ENCODE results near the gene LPCAT1.

LPCAT1 gene

DNA sequence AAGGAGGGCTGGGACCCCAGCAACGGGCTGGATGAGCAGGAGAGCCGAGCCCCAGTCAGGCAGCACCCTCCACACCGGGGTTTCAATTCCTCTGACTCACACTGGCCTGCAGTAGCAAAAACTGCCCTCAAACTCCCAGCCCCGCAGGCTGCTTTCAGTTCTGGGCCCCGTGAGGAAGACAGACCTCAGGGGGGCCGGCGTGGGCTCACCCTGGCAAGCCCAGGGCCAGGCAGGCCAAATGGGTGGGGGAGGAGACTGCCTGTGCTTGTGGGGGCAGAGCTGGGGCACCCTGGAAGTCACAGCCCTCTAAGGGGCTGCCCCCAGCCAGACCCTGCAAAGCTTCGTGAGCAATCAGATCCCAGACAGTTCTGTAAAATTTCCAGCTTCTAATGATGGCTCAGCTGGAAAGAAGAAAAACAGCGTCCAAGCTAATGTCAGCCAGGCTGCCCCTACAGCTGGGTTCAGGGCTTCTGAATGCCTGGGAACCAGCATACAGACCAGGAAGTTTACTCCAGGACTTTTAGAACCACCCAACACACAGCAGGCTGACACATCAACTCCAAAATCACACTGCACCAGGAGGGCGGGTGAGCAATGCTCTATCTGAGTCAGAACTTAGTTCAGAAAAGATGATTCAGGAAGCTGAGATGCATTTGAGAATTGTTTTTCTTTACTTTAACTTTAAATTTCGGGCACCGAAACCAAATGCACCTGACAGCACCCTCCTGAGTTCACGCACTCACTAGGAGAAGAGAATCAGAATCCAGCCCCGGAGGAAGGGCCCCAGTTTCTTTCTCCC is 34.7 kb downstream of the LPCAT1 start:
- peak overlapping the region; percentile 99 for H3K27ac Mint-ChIP-seq
- peak overlapping the region; percentile 64 for H3K4me3 Mint-ChIP-seq
- H3K9me3 Mint-ChIP-seq: no peaks in the 10 kb centered on the region
- DNase-seq (ENCODE audit: low spot score in 2 of 2): no peak
- ATAC-seq (ENCODE audit: low read depth): peak; percentile 27
- peaks cover 23% of the 10 kb centered on the region for H3K36me3 Mint-ChIP-seq
- no peaks in the 10 kb centered on the region for H3K27me3 Mint-ChIP-seq
- peaks cover 70% of the 10 kb centered on the region for H3K4me1 Mint-ChIP-seq

DNA sequence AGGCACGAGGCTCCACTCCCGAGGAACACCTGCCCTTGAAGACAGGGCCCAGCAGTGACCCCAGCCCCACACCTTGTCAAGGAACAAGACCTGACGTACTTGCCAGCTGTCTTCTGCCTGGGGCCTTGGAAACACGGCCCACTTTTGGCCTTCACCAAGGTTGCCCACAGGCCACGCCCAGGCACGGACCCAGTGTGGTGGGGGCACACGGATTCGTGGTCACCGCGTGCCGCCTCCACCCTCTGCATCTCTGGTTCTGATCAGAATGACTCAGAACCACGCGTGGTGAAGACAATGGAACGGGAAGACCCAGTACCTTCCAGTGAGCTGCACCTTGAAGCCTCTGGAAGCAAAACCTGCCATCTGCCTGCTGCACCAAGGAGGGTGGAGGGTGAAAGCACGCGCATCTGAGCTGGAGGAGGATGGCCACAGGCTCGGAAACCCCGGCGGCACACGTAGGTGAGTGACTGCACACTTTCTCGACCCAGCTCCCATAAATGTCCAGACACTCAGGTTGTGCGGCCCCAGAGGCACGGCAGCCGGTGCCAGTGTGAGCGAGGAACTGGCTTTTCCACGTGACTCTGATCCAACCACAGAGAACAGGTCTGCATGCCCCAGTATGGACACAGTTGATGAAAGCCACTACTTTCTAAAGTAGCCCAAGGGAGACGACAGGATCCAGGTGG is 36.5 kb downstream of the LPCAT1 start:
- H3K27me3 Mint-ChIP-seq: no peaks in the 10 kb centered on the region
- H3K4me3 Mint-ChIP-seq: peak overlapping the region; percentile 66
- peaks cover 64% of the 10 kb centered on the region for H3K4me1 Mint-ChIP-seq
- peak overlapping the region; percentile 99 for H3K27ac Mint-ChIP-seq
- ATAC-seq (ENCODE audit: low read depth): no peak
- no peak for DNase-seq (ENCODE audit: low spot score in 2 of 2)
- H3K36me3 Mint-ChIP-seq: peaks cover 27% of the 10 kb centered on the region
- H3K9me3 Mint-ChIP-seq: no peaks in the 10 kb centered on the region

- ATAC-seq (ENCODE audit: low read depth) (no peak), DNase-seq (ENCODE audit: low spot score in 2 of 2) (no peak)
- Mint-ChIP-seq H3K4me1 (peaks cover 70% of the 10 kb centered on the region), H3K4me3 (peak overlapping the region; percentile 74), H3K27ac (peak overlapping the region; percentile 99), H3K36me3 (peaks cover 27% of the 10 kb centered on the region), H3K9me3 (no peaks in the 10 kb centered on the region), H3K27me3 (no peaks in the 10 kb centered on the region)
Observed at GRCh38 chr5:1486271-1486670, 37.5 kb downstream of the LPCAT1 start.

DNA sequence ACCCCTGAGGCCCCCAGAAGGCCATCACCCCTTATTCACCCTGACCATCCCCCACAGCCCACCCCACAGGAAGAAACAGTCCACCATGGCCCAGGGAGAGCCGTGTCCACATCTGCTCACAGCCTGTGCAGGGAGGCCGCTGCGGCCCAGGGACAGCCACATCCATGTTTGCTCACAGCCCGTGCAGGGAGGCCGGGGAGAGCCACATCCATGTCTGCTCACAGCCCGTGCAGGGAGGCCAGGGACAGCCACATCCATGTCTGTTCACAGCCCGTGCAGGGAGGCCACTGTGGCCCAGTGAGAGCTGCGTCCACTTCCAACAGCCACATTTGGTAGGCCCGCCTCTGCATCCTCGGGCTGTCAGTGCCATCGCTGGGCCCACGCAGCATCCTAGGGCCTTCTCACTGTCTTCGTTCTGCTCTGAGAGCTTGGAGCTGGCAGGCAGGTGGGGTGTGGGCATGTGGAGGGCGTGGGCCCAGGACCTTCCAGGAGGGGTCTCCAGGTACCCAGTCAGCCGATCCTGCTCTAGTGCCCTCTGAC is 38.1 kb downstream of the LPCAT1 start:
- Mint-ChIP-seq H3K4me3 (peak overlapping the region; percentile 74), H3K4me1 (peaks cover 67% of the 10 kb centered on the region)

GRCh38 chr5:1484730-1485578 is 38.8 kb downstream of the LPCAT1 start:
- peak overlapping the region; percentile 74 for H3K4me3 Mint-ChIP-seq
- H3K4me1 Mint-ChIP-seq: peaks cover 68% of the 10 kb centered on the region
- H3K27ac Mint-ChIP-seq: peak overlapping the region; percentile 99
- DNase-seq (ENCODE audit: low spot score in 2 of 2): peak; percentile 81 to 83
- ATAC-seq (ENCODE audit: low read depth): peak; percentile 79
- no peaks in the 10 kb centered on the region for H3K9me3 Mint-ChIP-seq
- peaks cover 31% of the 10 kb centered on the region for H3K36me3 Mint-ChIP-seq
- no peaks in the 10 kb centered on the region for H3K27me3 Mint-ChIP-seq

More for the DNA sequence above, 38.1 kb downstream of the LPCAT1 start:
- Mint-ChIP-seq H3K27me3 (no peaks in the 10 kb centered on the region), H3K27ac (peak overlapping the region; percentile 99), H3K36me3 (peaks cover 26% of the 10 kb centered on the region), H3K9me3 (no peaks in the 10 kb centered on the region)
- DNase-seq (ENCODE audit: low spot score in 2 of 2) (no peak), ATAC-seq (ENCODE audit: low read depth) (no peak)

DNA sequence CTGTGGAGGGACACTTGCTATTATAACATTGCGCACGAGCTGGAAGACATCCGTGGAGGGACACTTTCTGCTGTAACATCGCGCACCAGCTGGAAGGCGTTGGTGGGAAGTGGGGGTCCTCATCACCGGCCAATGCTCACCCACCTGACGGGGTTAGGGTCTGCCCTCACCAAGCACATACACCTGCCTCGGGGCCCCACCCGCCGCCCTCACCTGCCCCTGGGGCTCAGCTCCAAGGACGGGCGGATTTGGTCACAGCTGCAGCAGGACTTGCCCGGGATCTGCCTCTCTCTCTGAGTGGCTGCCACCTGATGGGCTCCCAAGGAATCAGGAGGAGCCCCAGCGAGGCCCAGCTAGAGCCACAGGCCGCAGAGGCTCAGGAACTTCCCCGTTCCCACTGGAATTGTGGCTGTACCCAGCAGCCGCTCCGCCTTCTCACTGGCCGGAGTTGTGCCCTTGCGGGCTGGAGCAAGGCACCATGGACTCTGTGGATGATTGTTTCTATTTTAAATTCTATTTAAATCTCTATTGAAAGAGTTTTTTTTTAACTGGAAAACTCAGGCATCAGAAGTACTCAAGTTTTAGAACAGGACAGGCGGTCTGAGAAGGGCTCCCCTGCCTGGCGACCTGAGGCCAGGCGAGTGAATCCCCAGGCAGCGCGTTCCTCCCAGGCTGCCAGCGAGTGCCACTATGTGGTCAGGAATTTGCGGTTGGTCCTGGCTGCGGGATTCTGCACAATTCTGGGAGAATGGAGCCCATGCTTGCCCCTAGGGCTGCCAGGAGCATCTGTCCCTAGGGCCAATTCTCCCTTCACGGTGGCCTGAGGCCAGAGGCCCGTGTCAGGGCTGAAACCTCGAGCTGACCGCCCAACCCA is 39.7 kb downstream of the LPCAT1 start:
- H3K4me1 Mint-ChIP-seq: peaks cover 63% of the 10 kb centered on the region
- H3K27me3 Mint-ChIP-seq: no peaks in the 10 kb centered on the region
- H3K4me3 Mint-ChIP-seq: peak overlapping the region; percentile 74
- DNase-seq (ENCODE audit: low spot score in 2 of 2): no peak
- H3K9me3 Mint-ChIP-seq: no peaks in the 10 kb centered on the region
- H3K27ac Mint-ChIP-seq: peak overlapping the region; percentile 99
- ATAC-seq (ENCODE audit: low read depth): no peak
- H3K36me3 Mint-ChIP-seq: peaks cover 31% of the 10 kb centered on the region

GRCh38 chr5:1483064-1483463 is 40.7 kb downstream of the LPCAT1 start:
- Mint-ChIP-seq H3K9me3 (no peaks in the 10 kb centered on the region), H3K36me3 (peaks cover 27% of the 10 kb centered on the region), H3K27ac (peak overlapping the region; percentile 96), H3K4me3 (peak overlapping the region; percentile 15), H3K27me3 (no peaks in the 10 kb centered on the region), H3K4me1 (peaks cover 56% of the 10 kb centered on the region)
- DNase-seq (ENCODE audit: low spot score in 2 of 2) (no peak), ATAC-seq (ENCODE audit: low read depth) (no peak)

DNA sequence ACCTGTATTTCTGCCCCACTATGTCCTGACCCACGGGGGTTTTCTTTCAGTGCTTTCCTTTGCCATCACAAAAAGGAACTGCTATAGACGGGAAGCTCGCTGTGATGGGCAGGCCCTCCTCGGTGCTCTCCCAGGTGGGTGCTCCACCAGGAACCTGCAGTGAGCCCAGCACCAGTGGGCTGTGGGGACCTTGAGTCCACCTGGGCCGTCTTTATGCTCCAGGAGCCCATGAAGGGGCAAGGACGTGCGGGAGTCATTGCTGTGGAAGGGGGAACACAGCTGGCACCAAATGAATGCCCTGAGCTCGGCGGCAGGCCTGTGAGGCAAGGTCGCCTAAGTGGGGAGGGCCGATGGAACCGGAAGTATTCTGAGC is 41.8 kb downstream of the LPCAT1 start:
- ATAC-seq (ENCODE audit: low read depth) (no peak), DNase-seq (ENCODE audit: low spot score in 2 of 2) (no peak)
- H3K4me3 Mint-ChIP-seq: peak overlapping the region; percentile 62
- peaks cover 48% of the 10 kb centered on the region for H3K4me1 Mint-ChIP-seq
- H3K36me3 Mint-ChIP-seq: peaks cover 22% of the 10 kb centered on the region
- peak overlapping the region; percentile 96 for H3K27ac Mint-ChIP-seq
- H3K27me3 Mint-ChIP-seq: no peaks in the 10 kb centered on the region
- no peaks in the 10 kb centered on the region for H3K9me3 Mint-ChIP-seq

GRCh38 chr5:1481266-1481958 is 42.3 kb downstream of the LPCAT1 start:
- peak overlapping the region; percentile 96 for H3K27ac Mint-ChIP-seq
- no peaks in the 10 kb centered on the region for H3K27me3 Mint-ChIP-seq
- H3K4me1 Mint-ChIP-seq: peaks cover 45% of the 10 kb centered on the region
- DNase-seq (ENCODE audit: low spot score in 2 of 2): no peak
- H3K36me3 Mint-ChIP-seq: peaks cover 25% of the 10 kb centered on the region
- H3K4me3 Mint-ChIP-seq: peak overlapping the region; percentile 62
- ATAC-seq (ENCODE audit: low read depth): no peak
- H3K9me3 Mint-ChIP-seq: no peaks in the 10 kb centered on the region

DNA sequence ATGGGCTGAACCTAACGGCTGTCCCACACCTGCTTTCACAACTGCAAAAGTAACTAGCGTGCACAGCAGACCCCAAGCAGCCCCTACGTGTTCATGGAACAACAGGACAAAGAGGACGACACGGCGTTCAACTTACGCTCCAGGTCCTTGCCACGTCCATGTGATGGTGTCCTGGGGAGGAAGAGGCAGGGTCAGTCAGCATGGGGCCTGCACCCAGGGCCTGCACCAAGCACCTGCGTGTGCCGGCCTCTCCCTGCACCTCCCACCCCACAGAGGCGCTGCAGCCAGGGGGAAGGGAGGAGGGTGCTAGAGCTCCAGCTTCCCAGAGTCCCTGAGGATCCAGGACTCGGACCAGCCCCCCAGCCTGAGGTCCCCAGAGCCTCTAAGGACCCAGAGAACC is 43.0 kb downstream of the LPCAT1 start:
- Mint-ChIP-seq H3K27ac (peak overlapping the region; percentile 100), H3K36me3 (peaks cover 20% of the 10 kb centered on the region), H3K4me3 (peak overlapping the region; percentile 59), H3K4me1 (peaks cover 43% of the 10 kb centered on the region), H3K9me3 (no peaks in the 10 kb centered on the region), H3K27me3 (no peaks in the 10 kb centered on the region)
- ATAC-seq (ENCODE audit: low read depth) (no peak), DNase-seq (ENCODE audit: low spot score in 2 of 2) (no peak)

DNA sequence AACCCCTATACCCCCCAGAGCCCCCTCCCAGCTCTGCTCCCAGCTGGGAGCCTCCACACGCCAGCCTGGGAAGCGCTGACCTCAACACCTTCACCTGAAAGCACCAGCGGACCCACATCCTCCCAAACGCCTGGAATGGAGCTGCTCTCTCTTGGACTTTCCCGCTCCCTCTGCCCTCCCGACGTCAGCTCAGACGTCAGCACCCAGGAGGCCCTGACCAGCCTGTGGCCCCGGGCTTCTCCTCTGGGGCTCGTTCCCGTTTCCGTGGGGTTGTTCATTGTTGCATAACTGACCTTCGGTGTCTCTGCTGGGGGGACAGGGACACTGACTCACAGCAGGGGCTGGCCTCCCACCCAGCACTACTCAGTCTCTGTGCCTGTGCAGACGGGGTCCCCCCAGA is 43.5 kb downstream of the LPCAT1 start:
- Mint-ChIP-seq H3K9me3 (no peaks in the 10 kb centered on the region), H3K27me3 (no peaks in the 10 kb centered on the region), H3K4me3 (peak overlapping the region; percentile 59), H3K27ac (peak overlapping the region; percentile 100), H3K36me3 (peaks cover 20% of the 10 kb centered on the region), H3K4me1 (peaks cover 38% of the 10 kb centered on the region)
- ATAC-seq (ENCODE audit: low read depth) (peak; percentile 28), DNase-seq (ENCODE audit: low spot score in 2 of 2) (no peak)

- H3K27ac Mint-ChIP-seq: peak overlapping the region; percentile 100
Observed at GRCh38 chr5:1479581-1480188, 44.1 kb downstream of the LPCAT1 start.

More at GRCh38 chr5:1479581-1480188, 44.1 kb downstream of the LPCAT1 start:
- peaks cover 33% of the 10 kb centered on the region for H3K4me1 Mint-ChIP-seq
- H3K9me3 Mint-ChIP-seq: no peaks in the 10 kb centered on the region
- DNase-seq (ENCODE audit: low spot score in 2 of 2) (peak; percentile 77 to 81), ATAC-seq (ENCODE audit: low read depth) (peak; percentile 71)
- H3K27me3 Mint-ChIP-seq: no peaks in the 10 kb centered on the region
- H3K36me3 Mint-ChIP-seq: peaks cover 20% of the 10 kb centered on the region
- H3K4me3 Mint-ChIP-seq: peak overlapping the region; percentile 59
